GM18907 (cell line): ENCODE measurements around the gene KIF6.

ENCODE experiments used
- ATAC-seq: cut with Tn5 transposase; IDR thresholded peaks from one replicate; pipeline ENCODE4 v1.9.1; 2021; ENCODE audit warnings: mild to moderate bottlenecking, moderate library complexity; ENCODE audit not compliant: unreplicated experiment

Gene KIF6

GRCh38 chr6:39361657-39362486, 363.3 kb downstream of the KIF6 start:
- ATAC-seq: no peak

- no peak for ATAC-seq
Observed at GRCh38 chr6:39360378-39360777, 364.8 kb downstream of the KIF6 start.

- ATAC-seq: no peak
Observed at GRCh38 chr6:39357998-39358686, 367.1 kb downstream of the KIF6 start.

- no peak for ATAC-seq
Observed at GRCh38 chr6:39353698-39354315, 371.4 kb downstream of the KIF6 start.

GRCh38 chr6:39350723-39351505, 374.3 kb downstream of the KIF6 start:
- no peak for ATAC-seq

GRCh38 chr6:39348740-39349139, 376.5 kb downstream of the KIF6 start:
- ATAC-seq: no peak

GRCh38 chr6:39347906-39348585, 377.2 kb downstream of the KIF6 start:
- no peak for ATAC-seq

GRCh38 chr6:39347206-39347605, 378.0 kb downstream of the KIF6 start:
- no peak for ATAC-seq

GRCh38 chr6:39344821-39345280, 380.4 kb downstream of the KIF6 start:
- ATAC-seq: no peak

- ATAC-seq: peak; percentile 14
Observed at GRCh38 chr6:39343396-39343870, 381.8 kb downstream of the KIF6 start.

- ATAC-seq: peak; percentile 45
Observed at GRCh38 chr6:39342692-39343395, 382.4 kb downstream of the KIF6 start.

- no peak for ATAC-seq
Observed at GRCh38 chr6:39341937-39342336, 383.3 kb downstream of the KIF6 start.

- ATAC-seq: no peak
Observed at GRCh38 chr6:39341352-39341751, 383.9 kb downstream of the KIF6 start.

- ATAC-seq: no peak
Observed at GRCh38 chr6:39339868-39340550, 385.2 kb downstream of the KIF6 start.

- ATAC-seq: no peak
Observed at GRCh38 chr6:39339096-39339867, 385.9 kb downstream of the KIF6 start.

- ATAC-seq: no peak
Observed at GRCh38 chr6:39338397-39338796, 386.8 kb downstream of the KIF6 start.

GRCh38 chr6:39335780-39336545, 389.2 kb downstream of the KIF6 start:
- peak; percentile 77 for ATAC-seq
